SU-DHL-6 (cell line): ENCODE measurements around the gene THSD4.

Source experiments
- H2AFZ ChIP-seq: fragments of 200-600 bp; sonication (generic); 2 replicates; pipeline ENCODE4 v1.6.1; 2014; ENCODE audit warnings: low read depth, mild to moderate bottlenecking, moderate library complexity, mixed read lengths, antibody characterized with exemption, low read length; ENCODE audit not compliant: severe bottlenecking
- H3F3A ChIP-seq: fragments of 200-600 bp; shearing (Covaris generic); 2 replicates; pipeline ENCODE4 v1.6.0; 2016; ENCODE audit warnings: antibody characterized with exemption, mild to moderate bottlenecking; ENCODE audit not compliant: insufficient read depth
- H3K27ac ChIP-seq: fragments of 200-600 bp; sonication (generic); 2 replicates; pipeline ENCODE4 v1.5.1; 2016; ENCODE audit warnings: low read depth, mild to moderate bottlenecking, low read length, moderate library complexity, mixed read lengths
- H3K27me3 ChIP-seq: fragments of 200-600 bp; sonication (generic), shearing (Covaris generic); 2 replicates; pipeline ENCODE4 v1.6.0; 2014; ENCODE audit warnings: mild to moderate bottlenecking, low read length
- H3K36me3 ChIP-seq: fragments of 200-600 bp; sonication (generic); 2 replicates; pipeline ENCODE4 v1.6.1; 2014; ENCODE audit warnings: mild to moderate bottlenecking, low read length, mixed read lengths
- H3K4me2 ChIP-seq: fragments of 300-600, 200-600 bp; shearing (Covaris generic), sonication (generic); 2 replicates; pipeline ENCODE4 v1.6.0; 2014; ENCODE audit warnings: low read length, low read depth, mild to moderate bottlenecking; ENCODE audit not compliant: poor library complexity, severe bottlenecking
- H3K4me3 ChIP-seq: fragments of 200-600 bp; sonication (generic); 2 replicates; pipeline ENCODE4 v1.5.1; 2014; ENCODE audit warnings: antibody characterized with exemption, low read length, mild to moderate bottlenecking, mixed read lengths; ENCODE audit not compliant: insufficient read depth, poor library complexity, severe bottlenecking
- H3K79me2 ChIP-seq: fragments of 200-600 bp; sonication (generic); 2 replicates; pipeline ENCODE4 v1.6.1; 2014; ENCODE audit warnings: mild to moderate bottlenecking, low read length, moderate library complexity; ENCODE audit not compliant: insufficient read depth
- H3K9ac ChIP-seq: fragments of 200-600 bp; sonication (generic); 2 replicates; pipeline ENCODE4 v1.7.0; 2014; ENCODE audit warnings: mild to moderate bottlenecking, low read length
- H3K9me2 ChIP-seq: fragments of 200-600 bp; sonication (generic); replicated peaks from 2 replicates; pipeline ENCODE4 v1.6.1; 2014; ENCODE audit warnings: low read length; ENCODE audit not compliant: insufficient read depth
- H3K9me3 ChIP-seq: fragments of 200-600 bp; sonication (generic); 2 replicates; pipeline ENCODE4 v1.6.1; 2014; ENCODE audit warnings: low read length, mixed read lengths; ENCODE audit not compliant: insufficient read depth
- H4K20me1 ChIP-seq: fragments of 200-600 bp; sonication (generic); 2 replicates; pipeline ENCODE4 v1.6.1; 2014; ENCODE audit warnings: low read depth, mild to moderate bottlenecking, antibody characterized with exemption, low read length, moderate library complexity, mixed read lengths
- CTCF ChIP-seq: fragments of 200-600 bp; sonication (generic); IDR thresholded peaks from one replicate; pipeline ENCODE4 v1.5.1; 2017; ENCODE audit warnings: antibody characterized with exemption, mild to moderate bottlenecking, low read length, moderate library complexity; ENCODE audit not compliant: insufficient read depth, poor library complexity, severe bottlenecking
- EZH2phosphoT487 ChIP-seq: fragments of 200-600 bp; sonication (generic), shearing (Covaris generic); conservative IDR thresholded peaks from 2 replicates; pipeline ENCODE4 v1.6.1; 2018; ENCODE audit warnings: mild to moderate bottlenecking, antibody characterized with exemption, low read length, moderate library complexity, mixed read lengths

THSD4 gene

DNA sequence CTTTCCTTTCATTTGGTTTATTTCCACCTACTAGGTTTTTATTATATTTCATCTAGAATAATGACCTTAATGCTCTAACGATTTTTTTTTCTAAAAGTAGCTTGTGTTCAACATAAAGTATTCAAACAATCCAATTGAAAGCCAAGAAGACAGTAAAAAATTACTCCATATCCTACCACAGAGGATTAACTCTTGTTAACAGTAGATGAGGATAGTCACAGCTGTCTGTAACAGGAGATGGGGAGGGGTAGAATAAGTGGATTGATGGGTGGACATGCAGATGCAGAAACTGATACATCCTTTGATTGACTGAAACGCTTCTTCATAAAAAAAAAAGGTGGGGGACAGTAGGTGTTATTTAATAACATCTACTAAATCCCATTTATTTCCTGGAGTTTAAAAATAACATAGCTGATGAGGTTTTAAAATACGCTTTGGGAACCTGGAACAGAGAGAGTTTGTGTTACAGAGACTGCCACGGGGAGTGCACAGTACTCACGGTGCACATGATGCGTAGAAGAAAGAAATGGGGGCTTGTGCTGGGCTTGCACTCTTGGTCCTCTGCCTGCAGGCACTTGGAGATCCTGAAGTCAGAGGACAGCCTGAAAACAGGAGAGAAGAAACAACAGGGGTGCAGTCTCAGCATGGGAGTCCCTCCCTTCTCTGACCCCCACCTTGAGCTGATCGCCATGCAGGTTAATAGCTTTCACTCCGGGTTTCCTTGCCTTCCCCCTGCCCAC lies 226.7 kb downstream of the THSD4 start:
- no peaks in the 10 kb centered on the region for H3K9me3 ChIP-seq
- no peak overlapping the region for H3K4me2 ChIP-seq
- H4K20me1 ChIP-seq, result no peaks in the 10 kb centered on the region
- no peak overlapping the region for H3K27ac ChIP-seq
- TF ChIP-seq CTCF, result no peak
- TF ChIP-seq EZH2phosphoT487, result no peak
- no peaks in the 10 kb centered on the region for H3F3A ChIP-seq
- H3K36me3 ChIP-seq, result no peaks in the 10 kb centered on the region
- H3K27me3 ChIP-seq, result no peaks in the 10 kb centered on the region
- H3K9me2 ChIP-seq, result no peaks in the 10 kb centered on the region
- H2AFZ ChIP-seq, result no peak overlapping the region
- H3K4me3 ChIP-seq, result no peak overlapping the region
- H3K9ac ChIP-seq, result no peak overlapping the region
- no peaks in the 10 kb centered on the region for H3K79me2 ChIP-seq

DNA sequence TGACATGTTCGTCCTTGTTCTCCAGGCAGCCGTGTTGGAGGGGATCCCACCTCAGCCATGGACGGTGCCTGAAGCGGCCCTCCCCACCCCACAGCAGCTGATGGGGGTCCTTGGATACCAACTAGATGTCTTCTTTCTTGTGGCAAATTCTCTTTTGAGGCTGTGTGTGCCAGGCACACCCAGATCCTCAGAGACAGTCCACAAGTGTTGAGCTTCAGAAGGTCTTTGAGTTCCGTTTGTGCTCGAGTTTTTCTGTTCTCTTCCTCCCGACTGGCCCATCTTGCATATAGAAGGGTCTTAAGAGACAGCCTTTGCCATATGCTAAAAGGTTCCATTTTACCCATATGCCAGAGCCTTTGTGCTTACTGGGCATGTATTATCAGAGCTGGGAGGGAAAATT lies 227.4 kb downstream of the THSD4 start:
- H3K9me2 ChIP-seq, result no peaks in the 10 kb centered on the region
- no peak overlapping the region for H2AFZ ChIP-seq
- no peak overlapping the region for H3K27ac ChIP-seq
- no peak overlapping the region for H3K4me2 ChIP-seq
- no peak overlapping the region for H3K9ac ChIP-seq
- no peak overlapping the region for H3K4me3 ChIP-seq
- TF ChIP-seq EZH2phosphoT487, result no peak
- H3K27me3 ChIP-seq, result no peaks in the 10 kb centered on the region
- H4K20me1 ChIP-seq, result no peaks in the 10 kb centered on the region
- H3K36me3 ChIP-seq, result no peaks in the 10 kb centered on the region
- no peaks in the 10 kb centered on the region for H3K9me3 ChIP-seq
- no peaks in the 10 kb centered on the region for H3K79me2 ChIP-seq
- H3F3A ChIP-seq, result no peaks in the 10 kb centered on the region

GRCh38 chr15:71344316-71344715 lies 229.0 kb downstream of the THSD4 start:
- Histone ChIP-seq H3K27ac (no peak overlapping the region), H4K20me1 (no peaks in the 10 kb centered on the region), H3K9ac (no peak overlapping the region), H3K27me3 (no peaks in the 10 kb centered on the region), H2AFZ (no peak overlapping the region), H3K4me3 (no peak overlapping the region), H3K36me3 (no peaks in the 10 kb centered on the region), H3F3A (no peaks in the 10 kb centered on the region), H3K4me2 (no peak overlapping the region), H3K9me2 (no peaks in the 10 kb centered on the region), H3K9me3 (no peaks in the 10 kb centered on the region), H3K79me2 (no peaks in the 10 kb centered on the region)
- TF ChIP-seq EZH2phosphoT487, result no peak

DNA sequence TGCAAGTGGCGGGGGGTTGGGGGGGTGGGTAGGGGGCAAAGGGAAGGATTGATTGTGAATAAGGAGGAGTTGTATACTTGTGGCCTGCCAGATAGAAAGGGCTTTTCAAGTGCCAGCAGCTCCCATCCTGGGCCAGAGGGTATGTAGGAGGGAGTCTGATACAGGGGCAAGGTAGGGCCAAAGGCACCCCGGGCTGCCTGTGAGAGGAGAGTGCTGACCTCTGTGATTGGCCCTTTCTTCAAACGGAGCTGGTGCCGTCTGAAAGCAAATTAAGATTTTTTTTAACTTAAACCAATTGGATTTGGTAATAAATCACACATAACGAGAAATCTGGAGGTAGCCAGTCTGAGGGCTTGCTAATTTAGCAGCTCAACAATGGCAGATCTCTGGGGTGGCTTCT lies 229.9 kb downstream of the THSD4 start:
- no peaks in the 10 kb centered on the region for H3K9me3 ChIP-seq
- no peak overlapping the region for H3K4me2 ChIP-seq
- H3K9ac ChIP-seq, result no peak overlapping the region
- no peak overlapping the region for H3K4me3 ChIP-seq
- no peak overlapping the region for H2AFZ ChIP-seq
- H3K27me3 ChIP-seq, result no peaks in the 10 kb centered on the region
- no peak overlapping the region for H3K27ac ChIP-seq
- H3K79me2 ChIP-seq, result no peaks in the 10 kb centered on the region
- no peaks in the 10 kb centered on the region for H3F3A ChIP-seq
- H3K9me2 ChIP-seq, result no peaks in the 10 kb centered on the region
- no peaks in the 10 kb centered on the region for H4K20me1 ChIP-seq
- H3K36me3 ChIP-seq, result no peaks in the 10 kb centered on the region
- TF ChIP-seq CTCF, result no peak
- no peak for TF ChIP-seq EZH2phosphoT487
